HG03139 (cell line): ENCODE data around the gene TDRD3.

ENCODE experiments used
- ATAC-seq: cut with Tn5 transposase; IDR thresholded peaks from one replicate; pipeline ENCODE4 v1.9.1; 2021; ENCODE audit not compliant: unreplicated experiment

Gene TDRD3

GRCh38 chr13:60572003-60572798, 175.2 kb downstream of the TDRD3 start:
- ATAC-seq = no peak

GRCh38 chr13:60572855-60573254, 175.8 kb downstream of the TDRD3 start:
- no peak for ATAC-seq

GRCh38 chr13:60574735-60575134, 177.7 kb downstream of the TDRD3 start:
- no peak for ATAC-seq

GRCh38 chr13:60575142-60575541, 178.1 kb downstream of the TDRD3 start:
- ATAC-seq = no peak

- no peak for ATAC-seq
These were observed 180.7 kb downstream of the TDRD3 start for GRCh38 chr13:60577761-60578160.

GRCh38 chr13:60583196-60583888, 186.3 kb downstream of the TDRD3 start:
- ATAC-seq = no peak

- no peak for ATAC-seq
These were observed 187.1 kb downstream of the TDRD3 start for GRCh38 chr13:60583911-60584753.

GRCh38 chr13:60584976-60585375, 188.0 kb downstream of the TDRD3 start:
- no peak for ATAC-seq

- ATAC-seq = no peak
These were observed 194.1 kb downstream of the TDRD3 start for GRCh38 chr13:60590800-60591747.

- ATAC-seq = no peak
These were observed 206.0 kb downstream of the TDRD3 start for GRCh38 chr13:60603049-60603448.

- ATAC-seq = no peak
These were observed 207.0 kb downstream of the TDRD3 start for GRCh38 chr13:60604058-60604457.

GRCh38 chr13:60608954-60609353, 211.9 kb downstream of the TDRD3 start:
- ATAC-seq = no peak

- ATAC-seq = no peak
These were observed 214.5 kb downstream of the TDRD3 start for GRCh38 chr13:60611523-60611922.

GRCh38 chr13:60612593-60612992, 215.6 kb downstream of the TDRD3 start:
- no peak for ATAC-seq

- ATAC-seq = no peak
These were observed 216.1 kb downstream of the TDRD3 start for GRCh38 chr13:60613080-60613479.

- no peak for ATAC-seq
These were observed 221.1 kb downstream of the TDRD3 start for GRCh38 chr13:60617991-60618733.

- no peak for ATAC-seq
These were observed 222.4 kb downstream of the TDRD3 start for GRCh38 chr13:60619461-60619860.

GRCh38 chr13:60620611-60621395, 223.8 kb downstream of the TDRD3 start:
- no peak for ATAC-seq

- ATAC-seq = no peak
These were observed 226.1 kb downstream of the TDRD3 start for GRCh38 chr13:60623151-60623550.
